NB4 (cell line): ENCODE measurements around the gene P3H4.

Experiments
- DNase-seq: peaks from one replicate; pipeline ENCODE4 v3.0.0; 2010; ENCODE audit warnings: low read depth
- H3K4me3 ChIP-seq: one replicate; pipeline ENCODE4 v1.5.1; 2011; ENCODE audit warnings: mild to moderate bottlenecking, low read depth, low read length, moderate library complexity
- CTCF ChIP-seq: IDR thresholded peaks from one replicate; pipeline ENCODE4 v1.5.1; 2012; ENCODE audit warnings: low read depth, low read length
- MAX ChIP-seq: IDR thresholded peaks from 2 replicates; pipeline ENCODE4 v1.6.1; 2011; ENCODE audit warnings: low read depth, low read length
- MYC ChIP-seq: IDR thresholded peaks from 2 replicates; pipeline ENCODE4 v1.6.1; 2011; ENCODE audit warnings: low read depth, low read length
- POLR2A ChIP-seq: IDR thresholded peaks from 2 replicates; pipeline ENCODE4 v1.6.1; 2011; ENCODE audit warnings: mild to moderate bottlenecking; ENCODE audit not compliant: insufficient read length; ENCODE audit errors: extremely low read depth

Gene P3H4

GRCh38 chr17:41813152-41813680 is 1.5 kb upstream of the P3H4 start:
- DNase-seq, result no peak
- no peak for TF ChIP-seq MYC
- no peak for TF ChIP-seq POLR2A
- no peak for TF ChIP-seq MAX
- TF ChIP-seq CTCF, result no peak
- H3K4me3 ChIP-seq, result no peak overlapping the region

GRCh38 chr17:41812381-41813151 is 817 bp upstream of the P3H4 start, which contains the start of gene FKBP10:
FKBP10 (plus strand) TSS chr17:41813004; CDS start chr17:41813035, 31 bp downstream.
- H3K4me3 ChIP-seq, result no peak within 1 kb of the TSS
- DNase-seq, result no peak
- no peak for TF ChIP-seq POLR2A
- no peak for TF ChIP-seq MAX
- TF ChIP-seq CTCF, result no peak
- no peak for TF ChIP-seq MYC

GRCh38 chr17:41810659-41811548 is 845 bp downstream of the P3H4 start:
- peak overlapping the region; percentile 57 for H3K4me3 ChIP-seq
- TF ChIP-seq MYC, result no peak
- TF ChIP-seq CTCF, result no peak
- no peak for TF ChIP-seq MAX
- TF ChIP-seq POLR2A, result no peak
- DNase-seq, result no peak

GRCh38 chr17:41806685-41807445 is 4.9 kb downstream of the P3H4 start:
- no peak for DNase-seq
- no peak overlapping the region for H3K4me3 ChIP-seq
- TF ChIP-seq MAX, result no peak
- TF ChIP-seq CTCF, result no peak
- no peak for TF ChIP-seq MYC
- TF ChIP-seq POLR2A, result no peak
